K562 (cell line): ENCODE data around the gene GLI1. TPM values are rescaled to one million over a fixed set of nuclear protein-coding genes. Genes with fewer than 3 reads are reported as not detected.

Experiments
- ATAC-seq: fragments of 200-7000 bp; cut with Tn5 transposase; 3 replicates; pipeline ENCODE4 v1.9.1; 2020; ENCODE audit warnings: moderate library complexity
- BruUV-seq: library from RNA; stranded (reverse); fragments of 400-500 nt; replicated peaks from 2 replicates; lab custom pipeline; 2021; lab: Mats Ljungman, UMichigan
- CTCF ChIA-PET: fragments of 300-600 bp; formaldehyde crosslinking; extraction: SDS; loops from one replicate; lab custom pipeline; 2021; ENCODE audit warnings: low intra/inter-chr PET ratio; lab: Yijun Ruan, JAX
- POLR2A ChIA-PET: fragments of 300-600, 350-650 bp; sonication (Branson Sonifier 250); formaldehyde crosslinking; extraction: SDS; loops from one replicate; lab custom pipeline; 2021; ENCODE audit warnings: antibody characterized with exemption, inconsistent platforms; lab: Yijun Ruan, JAX
- DNase-seq, 4 experiments: peaks; one replicate each; pipeline versions ENCODE4 v3.0.0 to v3.0.0-alpha.2; 2011 to 2018; ENCODE audit warnings: low spot score in 3 of 4, mixed read lengths in 3 of 4; ENCODE audit errors: extremely low read depth in 1 of 4
- FAIRE-seq: peaks from 2 replicates; lab custom pipeline; 2011; peaks lifted over from hg19 to GRCh38; lab: Jason Lieb, UNC
- H2AFZ ChIP-seq: 2 replicates; pipeline ENCODE4 v1.6.0; 2011; ENCODE audit warnings: low read depth, low read length, control low read depth, inconsistent platforms
- H3K27ac ChIP-seq: fragments of 200-600 bp; 3 replicates; pipeline ENCODE4 v1.8.0; 2011; ENCODE audit warnings: low read depth, mild to moderate bottlenecking, control low read depth, inconsistent platforms, low read length, moderate library complexity, mixed read lengths; ENCODE audit errors: extremely low read depth
- H3K27me3 ChIP-seq, 2 experiments: fragments of 300-600 bp in 1 of 2; 2 replicates in 1 of 2; 3 replicates in 1 of 2; pipeline versions ENCODE4 v1.6.0 to v1.8.0; 2011; ENCODE audit warnings: inconsistent platforms in 2 of 2, low read length in 2 of 2, mild to moderate bottlenecking in 1 of 2, mixed read lengths in 1 of 2, moderate library complexity in 1 of 2; ENCODE audit not compliant: control insufficient read depth in 2 of 2, insufficient read depth in 2 of 2
- H3K36me3 ChIP-seq: fragments of 300-600 bp; 3 replicates; pipeline ENCODE4 v1.8.0; 2011; ENCODE audit warnings: mild to moderate bottlenecking, low read length, inconsistent platforms; ENCODE audit not compliant: control insufficient read depth, insufficient read depth
- H3K4me1 ChIP-seq, 2 experiments: fragments of 200-600 bp in 1 of 2; replicated peaks in 1 of 2; 2 replicates in 1 of 2; 3 replicates in 1 of 2; pipeline versions ENCODE4 v1.5.1 to v1.8.0; 2011; ENCODE audit warnings: inconsistent platforms in 2 of 2, low read length in 2 of 2, mild to moderate bottlenecking in 1 of 2, mixed read lengths in 1 of 2, moderate library complexity in 1 of 2; ENCODE audit not compliant: control insufficient read depth in 2 of 2, insufficient read depth in 2 of 2
- H3K4me2 ChIP-seq: 2 replicates; pipeline ENCODE4 v1.6.1; 2011; ENCODE audit warnings: low read length, control low read depth, inconsistent platforms, mixed read lengths; ENCODE audit not compliant: insufficient read depth
- H3K4me3 ChIP-seq: fragments of 200-600 bp; sonication (generic), shearing (Covaris generic); 2 replicates; pipeline ENCODE4 v1.5.1; 2016; ENCODE audit warnings: control low read depth, inconsistent platforms
- H3K79me2 ChIP-seq: fragments of 200-600 bp; 3 replicates; pipeline ENCODE4 v1.8.0; 2011; ENCODE audit warnings: low read length, inconsistent platforms; ENCODE audit not compliant: control insufficient read depth, insufficient read depth
- H3K9ac ChIP-seq, 2 experiments: 2 replicates each; pipeline versions ENCODE4 v1.6.0 to v1.6.1; 2011; ENCODE audit warnings: low read depth in 2 of 2, low read length in 2 of 2, control low read depth in 1 of 2, inconsistent platforms in 1 of 2, mild to moderate bottlenecking in 1 of 2, mixed read lengths in 1 of 2; ENCODE audit not compliant: insufficient read depth in 1 of 2
- H3K9me1 ChIP-seq: one replicate; pipeline ENCODE4 v1.6.0; 2011; ENCODE audit warnings: inconsistent platforms, mild to moderate bottlenecking, low read length, moderate library complexity; ENCODE audit not compliant: control insufficient read depth, insufficient read depth
- H3K9me3 ChIP-seq: replicated peaks from 2 replicates; pipeline ENCODE4 v1.5.1; 2011; ENCODE audit warnings: low read depth, low read length, inconsistent platforms; ENCODE audit not compliant: control insufficient read depth, insufficient read depth
- H4K20me1 ChIP-seq: replicated peaks from 2 replicates; pipeline ENCODE4 v1.6.1; 2011; ENCODE audit warnings: low read length, inconsistent platforms, mixed read lengths; ENCODE audit not compliant: control insufficient read depth, insufficient read depth
- CHD1 ChIP-seq: fragments of 200-600 bp; sonication (generic); IDR thresholded peaks from one replicate; pipeline ENCODE4 v1.6.1; 2012; ENCODE audit warnings: mild to moderate bottlenecking, moderate library complexity, low read length, inconsistent platforms
- CTCFL ChIP-seq: IDR thresholded peaks from 2 replicates; pipeline ENCODE4 v1.6.1; 2011; ENCODE audit warnings: borderline replicate concordance, low read depth, mild to moderate bottlenecking, moderate library complexity, low read length; ENCODE audit not compliant: insufficient read depth, poor library complexity, severe bottlenecking
- NFIC ChIP-seq: fragments of 450-650 bp; IDR thresholded peaks from 2 replicates; pipeline ENCODE4 v1.6.1; 2017; ENCODE audit warnings: mild to moderate bottlenecking, inconsistent platforms
- POLR2G ChIP-seq: fragments of 200-400 bp; formaldehyde crosslinking; IDR thresholded peaks from 2 replicates; pipeline ENCODE4 v1.6.1; 2017; ENCODE audit warnings: low read depth, mild to moderate bottlenecking, antibody characterized with exemption, low read length, moderate library complexity
- POU5F1 ChIP-seq: fragments of 150-350 bp; IDR thresholded peaks from 2 replicates; pipeline ENCODE4 v1.6.1; 2014; ENCODE audit warnings: borderline replicate concordance, low read length, low read depth, mild to moderate bottlenecking; ENCODE audit not compliant: partially characterized antibody
- RBFOX2 ChIP-seq: fragments of 200-400 bp; formaldehyde crosslinking; IDR thresholded peaks from 2 replicates; pipeline ENCODE4 v1.6.1; 2017; ENCODE audit warnings: low read depth, mild to moderate bottlenecking, low read length, moderate library complexity
- WGBS: fragments of 100-300 bp; shearing (Covaris generic); methylation state at CpG from one replicate; pipeline ENCODE4 v1.1.6; 2016; ENCODE audit warnings: low coverage, mixed read lengths; ENCODE audit not compliant: insufficient coverage; ENCODE audit errors: missing lambda C conversion rate; 5-methylcytosine and 5-hydroxymethylcytosine counted together
- in situ Hi-C: fragments of 300-500 bp; cut with MboI; formaldehyde crosslinking; loops from 4 replicates; pipeline ENCODE4 v1.15.0; 2018; ENCODE audit warnings: inconsistent platforms, mixed read lengths
- intact Hi-C: fragments of 100-400 bp; cut with micrococcal nuclease; formaldehyde crosslinking; loops from 2 replicates; pipeline ENCODE4 v1.14.2; 2022
- polyA plus RNA-seq, 8 experiments: library from polyadenylated mRNA; depleted of rRNA in 4 of 8; stranded (reverse) in 5 of 8; unstranded in 3 of 8; fragments of >200 nt; fragmentation: Nextera tagmentation in 2 of 8; fragmentation: Illumina TruSeq in 1 of 8; extraction: Ambion mirVana in 2 of 8; extraction: Trizol in 1 of 8; gene quantifications; 2 replicates each; pipeline versions ENCODE4 v1.2.1 to v1.2.3, GENCODE V29; 2011 to 2014; ENCODE audit warnings: inconsistent platforms in 1 of 8, missing spikeins in 1 of 8
- total RNA-seq, 7 experiments: library from RNA; depleted of rRNA in 6 of 7; stranded (reverse); fragments of >200 nt in 6 of 7; fragmentation: Illumina TruSeq in 2 of 7; extraction: Trizol in 2 of 7; gene quantifications; 2 replicates each; pipeline versions ENCODE4 v1.2.1 to v1.2.3, GENCODE V29; 2011 to 2021; ENCODE audit warnings: low replicate concordance in 1 of 7

Gene GLI1
- total and polyA plus RNA-seq, 9 of the 15 experiments (the other 6 are each of a cell fraction or from before 2014, with no cell fraction given): 0.24 to 3.7 (median 0.61) TPM

DNA sequence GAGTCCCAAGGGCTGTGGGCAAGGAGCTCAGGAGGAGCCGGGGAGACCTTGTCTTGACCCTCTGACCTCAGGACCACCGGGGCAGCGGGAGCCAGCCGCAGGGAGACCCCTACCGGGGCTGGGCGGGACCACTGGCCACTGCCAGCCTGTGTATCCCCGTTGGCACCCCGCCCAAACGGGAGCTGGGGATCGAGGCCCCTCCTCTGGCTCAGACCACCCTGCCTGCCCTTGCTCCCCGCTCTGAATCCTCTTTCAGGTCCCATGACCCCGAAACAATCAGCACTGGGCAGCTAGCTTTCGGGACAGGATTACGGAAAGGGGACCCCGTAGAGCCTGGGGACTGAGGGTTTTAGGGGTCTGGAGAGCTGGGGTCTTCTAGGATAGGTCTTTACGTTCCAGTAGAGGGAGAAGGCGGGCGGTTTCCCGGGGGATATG is 1.3 kb downstream of the GLI1 start:
- H3K79me2 ChIP-seq: peaks cover 13% of the 10 kb centered on the region; the same call in 2 of the 3 replicates
- no peak overlapping the region for H3K27ac ChIP-seq
- H3K4me1 ChIP-seq: peaks cover 31 to 48% of the 10 kb centered on the region in 2 experiments; a peak in 4 of 5 replicates
- H3K4me3 ChIP-seq: peak overlapping the region; percentile 62
- FAIRE-seq: no peak
- peak overlapping the region; percentile 42 to 81; a peak in 3 of 4 replicates for H3K9ac ChIP-seq
- H3K27me3 ChIP-seq: peaks cover 2 to 10% of the 10 kb centered on the region in 2 experiments; a peak in 1 of 5 replicates
- no peak overlapping the region for H2AFZ ChIP-seq
- POLR2A ChIA-PET: interaction anchor here (0.6 to 2.3 kb wide), 6 partner anchors 9 to 176 kb away, joined by 3 to 13 read pairs (median 4); no protein-coding TSS in a partner anchor
- 16% methylated on average over 16 of the region's 19 CpGs for WGBS
- in situ Hi-C loops: no loop called here
- intact Hi-C loops: no loop called here
- no peaks in the 10 kb centered on the region for H3K36me3 ChIP-seq
- ATAC-seq: no peak
- peak overlapping the region; percentile 50 for H3K4me2 ChIP-seq
- H4K20me1 ChIP-seq: no peaks in the 10 kb centered on the region
- TF ChIP-seq CHD1 (peak; percentile 13), POLR2G (peak; percentile 64; the same call in 1 of the 2 replicates), RBFOX2 (peak; percentile 50; the same call in 1 of the 2 replicates), NFIC (peak; percentile 58), POU5F1 (no peak), CTCFL (peak; percentile 55)
- BruUV-seq: no TSS peak
- peak in 1 of 4 experiments; percentile 30 for DNase-seq
- H3K9me1 ChIP-seq: no peaks in the 10 kb centered on the region
- CTCF ChIA-PET: interaction anchor here (0.6 kb wide), 1 partner anchor 195 kb away, joined by 3 read pairs; no protein-coding TSS in a partner anchor
- H3K9me3 ChIP-seq: no peaks in the 10 kb centered on the region
